Parathyroid adenoma (tissue), 2 donors: Measurements from ENCODE around the gene MAD2L1.

Experiments used
- H2AFZ ChIP-seq: fragments of 300-600 bp; sonication (generic); one replicate; pipeline ENCODE4 v1.7.0; 2017; ENCODE audit warnings: antibody characterized with exemption, mild to moderate bottlenecking
- H3K27ac ChIP-seq: fragments of 300-600 bp; sonication (generic); one replicate; pipeline ENCODE4 v1.7.0; 2017
- H3K27me3 ChIP-seq: fragments of 300-600 bp; sonication (generic); one replicate; pipeline ENCODE4 v1.7.0; 2017; ENCODE audit warnings: low read length; ENCODE audit not compliant: control insufficient read depth, insufficient read depth
- H3K36me3 ChIP-seq: fragments of 300-600 bp; sonication (generic); one replicate; pipeline ENCODE4 v1.7.0; 2017; ENCODE audit warnings: low read length; ENCODE audit not compliant: control insufficient read depth, insufficient read depth
- H3K4me1 ChIP-seq: fragments of 300-600 bp; sonication (generic); one replicate; pipeline ENCODE4 v1.7.0; 2017; ENCODE audit warnings: control low read depth
- H3K4me2 ChIP-seq: fragments of 300-600 bp; sonication (generic); one replicate; pipeline ENCODE4 v1.7.0; 2017; ENCODE audit warnings: low read length
- H3K4me3 ChIP-seq: fragments of 300-600 bp; sonication (generic); one replicate; pipeline ENCODE4 v1.7.0; 2017; ENCODE audit warnings: low read depth, low read length
- H3K79me2 ChIP-seq: fragments of 300-600 bp; sonication (generic); one replicate; pipeline ENCODE4 v1.7.0; 2017; ENCODE audit warnings: control low read depth
- H3K9ac ChIP-seq: fragments of 300-600 bp; sonication (generic); one replicate; pipeline ENCODE4 v1.7.0; 2017; ENCODE audit warnings: mild to moderate bottlenecking
- H3K9me3 ChIP-seq: fragments of 300-600 bp; sonication (generic); one replicate; pipeline ENCODE4 v1.7.0; 2017; ENCODE audit warnings: low read length; ENCODE audit not compliant: control insufficient read depth
- CTCF ChIP-seq: fragments of 300-600 bp; sonication (generic); IDR thresholded peaks from one replicate; pipeline ENCODE4 v1.7.0; 2017; ENCODE audit warnings: antibody characterized with exemption, mild to moderate bottlenecking
- donor health status: primary hyperparathyroidism.

The MAD2L1 gene

GRCh38 chr4:120055162-120055561, 11.5 kb downstream of the MAD2L1 start:
- Histone ChIP-seq H3K4me1 (no peaks in the 10 kb centered on the region), H3K4me3 (no peak overlapping the region), H3K79me2 (no peaks in the 10 kb centered on the region), H2AFZ (no peak overlapping the region), H3K9me3 (no peaks in the 10 kb centered on the region), H3K4me2 (no peak overlapping the region), H3K27me3 (no peaks in the 10 kb centered on the region), H3K9ac (no peak overlapping the region), H3K36me3 (no peaks in the 10 kb centered on the region), H3K27ac (no peak overlapping the region)
- no peak for TF ChIP-seq CTCF

- Histone ChIP-seq H3K4me2 (no peak overlapping the region), H2AFZ (no peak overlapping the region), H3K4me1 (no peaks in the 10 kb centered on the region), H3K27me3 (no peaks in the 10 kb centered on the region), H3K9me3 (no peaks in the 10 kb centered on the region), H3K9ac (no peak overlapping the region), H3K27ac (no peak overlapping the region), H3K4me3 (no peak overlapping the region), H3K79me2 (no peaks in the 10 kb centered on the region), H3K36me3 (no peaks in the 10 kb centered on the region)
- no peak for TF ChIP-seq CTCF
These were observed 12.7 kb downstream of the MAD2L1 start for GRCh38 chr4:120053911-120054310.

- H3K27ac ChIP-seq: no peak overlapping the region
- no peaks in the 10 kb centered on the region for H3K27me3 ChIP-seq
- no peaks in the 10 kb centered on the region for H3K9me3 ChIP-seq
- no peak overlapping the region for H3K9ac ChIP-seq
- H3K4me2 ChIP-seq: no peak overlapping the region
- TF ChIP-seq CTCF: no peak
- H2AFZ ChIP-seq: no peak overlapping the region
- H3K36me3 ChIP-seq: no peaks in the 10 kb centered on the region
- no peaks in the 10 kb centered on the region for H3K4me1 ChIP-seq
- no peak overlapping the region for H3K4me3 ChIP-seq
- no peaks in the 10 kb centered on the region for H3K79me2 ChIP-seq
These were observed 13.8 kb downstream of the MAD2L1 start for GRCh38 chr4:120052856-120053255.

- H2AFZ ChIP-seq: no peak overlapping the region
- TF ChIP-seq CTCF: no peak
- H3K4me1 ChIP-seq: no peaks in the 10 kb centered on the region
- no peaks in the 10 kb centered on the region for H3K79me2 ChIP-seq
- H3K36me3 ChIP-seq: no peaks in the 10 kb centered on the region
- no peaks in the 10 kb centered on the region for H3K9me3 ChIP-seq
- H3K4me3 ChIP-seq: no peak overlapping the region
- H3K4me2 ChIP-seq: no peak overlapping the region
- H3K9ac ChIP-seq: no peak overlapping the region
- no peak overlapping the region for H3K27ac ChIP-seq
- no peaks in the 10 kb centered on the region for H3K27me3 ChIP-seq
These were observed 15.4 kb downstream of the MAD2L1 start for GRCh38 chr4:120051253-120051652.

- Histone ChIP-seq H3K79me2 (no peaks in the 10 kb centered on the region), H3K27ac (no peak overlapping the region), H3K9ac (no peak overlapping the region), H3K4me3 (no peak overlapping the region), H3K36me3 (no peaks in the 10 kb centered on the region), H2AFZ (peak overlapping the region; percentile 38), H3K4me2 (no peak overlapping the region), H3K4me1 (no peaks in the 10 kb centered on the region), H3K27me3 (no peaks in the 10 kb centered on the region), H3K9me3 (no peaks in the 10 kb centered on the region)
- peak; percentile 69 for TF ChIP-seq CTCF
These were observed 16.7 kb downstream of the MAD2L1 start for GRCh38 chr4:120049732-120050494.
